GM18511 (cell line): ENCODE results near the gene SPATA46.
"Not testable (repeated sequence)": the region's sequence is repeated elsewhere in the genome, so short reads cannot be mapped to it uniquely, and the experiment has no call there.

Experiments used
- ATAC-seq: cut with Tn5 transposase; IDR thresholded peaks from one replicate; pipeline ENCODE4 v1.9.1; 2021; ENCODE audit warnings: mild to moderate bottlenecking, moderate library complexity; ENCODE audit not compliant: unreplicated experiment

The SPATA46 gene

GRCh38 chr1:162359523-162360236 lies 17.0 kb downstream of the SPATA46 start:
- no peak for ATAC-seq

DNA sequence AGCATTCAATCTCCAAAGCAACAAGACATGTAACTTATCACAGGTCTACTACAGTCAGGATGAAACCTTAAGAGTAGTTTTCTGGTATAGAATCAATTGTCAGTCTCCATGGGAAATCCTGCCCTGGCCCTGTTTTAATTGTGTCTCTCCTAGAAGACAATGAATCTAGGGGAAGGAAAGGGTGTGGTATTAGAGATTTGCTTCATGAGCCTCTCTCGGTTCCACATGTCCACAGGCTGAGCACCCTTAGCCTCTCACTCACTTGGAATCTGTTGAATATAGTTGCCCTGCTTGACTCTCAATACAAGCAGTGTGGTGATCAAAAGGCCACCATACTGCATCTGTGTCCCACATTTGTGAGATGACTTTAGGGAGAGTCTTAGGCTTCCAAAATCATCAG lies 17.7 kb downstream of the SPATA46 start:
- ATAC-seq = no peak

DNA sequence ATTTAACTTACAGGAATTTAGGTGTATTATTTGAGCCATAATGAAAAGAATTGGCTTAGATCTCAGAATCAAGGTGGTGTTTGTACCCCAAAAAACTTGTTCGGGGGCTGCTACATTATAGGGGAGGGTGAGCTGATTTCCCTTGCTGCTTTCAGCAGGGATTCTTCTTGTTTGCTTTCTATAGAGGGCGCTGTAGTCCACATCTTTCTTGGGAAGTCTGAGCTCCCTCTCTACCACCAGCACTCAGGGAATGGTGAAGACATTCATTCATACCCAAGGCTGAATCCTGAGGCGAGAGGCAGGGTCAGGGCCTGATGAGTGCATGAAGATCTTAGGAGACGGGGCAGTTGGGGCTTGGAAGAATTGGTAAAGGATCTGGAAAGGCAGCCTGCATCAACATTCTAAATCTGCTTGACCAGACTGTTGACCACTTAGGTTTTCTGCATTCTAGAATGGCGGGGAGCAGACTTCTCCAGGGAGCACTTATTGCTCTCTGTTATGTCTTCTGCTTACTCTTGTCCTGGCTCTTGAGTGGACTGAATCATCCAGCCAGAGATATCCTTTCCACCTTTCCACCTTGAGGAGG lies 18.9 kb downstream of the SPATA46 start:
- ATAC-seq = no peak

GRCh38 chr1:162353702-162354101 lies 23.0 kb downstream of the SPATA46 start:
- ATAC-seq = no peak

DNA sequence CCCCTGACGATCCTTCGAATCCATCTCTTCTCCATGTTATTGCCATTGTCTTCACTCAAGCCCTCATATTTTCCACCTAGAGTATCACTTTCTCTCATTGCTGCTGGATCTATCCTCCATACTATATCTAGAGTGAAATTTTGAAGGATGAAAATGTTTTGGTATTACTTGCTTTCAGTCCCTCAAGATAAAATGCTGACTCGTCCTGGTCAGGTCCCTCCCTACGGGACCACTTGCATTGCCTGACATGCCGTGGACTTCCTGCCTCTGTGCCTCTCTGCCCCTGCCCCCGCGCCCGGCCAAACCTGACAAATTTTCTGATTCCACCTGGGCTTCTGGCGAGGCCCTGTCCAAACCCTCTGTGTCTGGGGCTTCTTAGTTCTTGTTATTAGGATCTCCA lies 23.6 kb downstream of the SPATA46 start:
- no peak for ATAC-seq

- not testable (repeated sequence) for ATAC-seq
These were observed 24.8 kb downstream of the SPATA46 start for GRCh38 chr1:162351874-162352273.

DNA sequence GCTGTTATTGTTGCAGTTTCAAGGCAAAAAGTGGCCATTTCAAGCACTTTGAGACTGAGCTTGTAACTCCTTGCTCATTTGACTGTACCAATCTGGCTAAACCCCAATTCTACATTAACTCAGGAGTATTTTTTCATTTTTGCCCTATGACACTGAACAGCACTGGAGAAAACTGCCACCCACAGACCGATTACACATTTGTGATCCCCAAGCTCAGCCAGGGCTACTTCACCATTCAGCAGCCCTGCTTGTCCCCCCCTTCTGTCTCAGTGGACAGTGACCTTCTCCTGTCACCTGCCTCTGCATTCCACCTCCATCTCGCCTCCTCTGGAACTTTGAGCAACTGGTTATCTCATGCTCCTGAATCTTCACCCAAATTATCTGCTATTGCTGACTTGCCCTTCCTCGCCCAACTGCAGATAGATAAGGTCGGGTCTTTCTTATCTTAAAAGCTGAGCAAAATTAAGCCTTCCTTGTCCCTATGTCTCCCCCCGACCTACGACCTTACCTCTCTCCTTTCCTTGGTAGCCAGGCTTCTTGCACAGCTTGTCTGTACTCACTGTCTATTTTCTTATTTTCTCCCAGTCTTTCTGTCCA lies 25.3 kb downstream of the SPATA46 start:
- no peak for ATAC-seq

DNA sequence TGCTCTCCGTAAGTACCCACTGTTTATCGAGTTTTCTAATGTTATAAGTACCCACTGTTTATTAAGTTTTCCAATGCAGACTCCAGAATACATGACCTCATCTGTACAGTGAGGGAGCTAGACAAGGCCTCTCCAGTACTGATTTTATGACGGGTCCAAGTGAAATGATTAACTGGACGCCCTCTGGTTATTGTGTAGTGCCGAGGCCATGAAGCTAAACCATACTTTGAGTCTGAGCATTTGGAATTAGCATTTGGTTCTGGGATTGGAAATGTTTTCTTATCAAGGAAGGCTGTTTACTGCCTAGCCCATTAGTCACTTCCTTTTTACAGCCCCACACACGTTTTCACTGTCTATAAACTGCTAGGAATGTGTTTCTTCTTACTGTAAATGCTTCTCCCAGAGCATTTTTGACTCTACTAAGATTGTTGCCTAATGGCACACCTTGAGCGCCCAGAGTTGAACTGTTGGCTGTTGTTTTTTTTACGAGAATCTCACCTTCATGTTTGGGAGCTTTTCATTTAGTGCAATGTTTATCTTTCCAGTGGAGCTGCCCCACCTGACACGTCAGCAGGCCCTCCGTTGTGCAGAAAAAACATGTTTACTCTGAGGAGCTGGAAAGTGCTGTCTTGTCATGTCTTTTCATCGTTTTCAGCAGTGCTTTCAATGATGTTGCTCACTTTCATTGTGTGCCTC lies 26.9 kb downstream of the SPATA46 start:
- no peak for ATAC-seq

DNA sequence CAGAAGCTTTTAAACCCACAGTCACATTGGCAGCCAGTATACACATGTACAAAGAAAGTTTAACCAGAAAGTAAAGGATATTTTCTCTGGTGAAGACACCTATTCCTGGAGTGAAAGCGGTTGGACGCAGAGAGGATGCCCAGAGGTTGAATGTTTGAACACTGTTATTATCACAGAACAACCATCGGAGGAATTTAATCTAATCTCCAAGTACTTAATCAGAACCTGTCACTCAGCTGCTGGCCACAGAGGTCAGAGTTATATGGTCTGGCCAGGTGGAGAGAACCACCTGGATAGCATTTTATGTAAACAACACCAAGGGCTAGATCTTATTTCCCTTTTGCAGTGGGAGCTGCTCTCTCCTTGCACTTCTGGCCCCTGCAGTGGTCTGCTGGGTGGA lies 29.4 kb downstream of the SPATA46 start:
- no peak for ATAC-seq

GRCh38 chr1:162343470-162343869 lies 33.2 kb downstream of the SPATA46 start:
- no peak for ATAC-seq

- no peak for ATAC-seq
These were observed 34.1 kb downstream of the SPATA46 start for GRCh38 chr1:162342452-162342983.

DNA sequence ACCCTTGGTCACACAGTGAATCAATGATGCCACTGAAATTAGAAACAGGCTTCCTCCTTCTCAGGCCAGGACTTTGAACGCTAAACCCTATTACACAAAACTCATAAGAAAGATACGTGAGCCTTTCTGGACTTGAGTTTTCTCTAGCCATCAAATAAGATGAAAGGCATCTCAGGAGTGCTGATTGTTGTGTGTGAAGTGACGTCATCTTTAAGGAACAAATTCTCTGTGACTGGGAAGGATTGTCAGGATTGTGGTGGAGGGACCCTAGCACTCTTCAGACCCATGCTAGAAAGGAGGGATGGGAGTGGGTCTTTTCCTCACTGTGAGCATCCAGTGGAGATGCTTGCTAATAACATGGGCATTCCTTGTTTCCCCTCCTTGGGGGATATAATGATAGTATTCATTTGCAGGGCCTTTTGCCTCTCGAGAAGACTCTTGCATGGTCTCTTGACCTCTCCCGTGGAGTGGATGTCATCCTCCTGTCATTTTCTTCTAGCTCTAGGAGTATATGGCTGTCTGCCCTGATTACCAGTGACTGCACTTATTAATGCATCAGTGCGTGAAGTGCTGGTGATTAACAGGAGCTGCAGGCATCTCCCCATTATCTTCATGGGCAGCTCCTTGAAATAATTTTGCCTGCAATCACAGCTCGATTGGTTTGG lies 39.9 kb downstream of the SPATA46 start:
- no peak for ATAC-seq

GRCh38 chr1:162335126-162335525 lies 41.5 kb downstream of the SPATA46 start:
- no peak for ATAC-seq

GRCh38 chr1:162333991-162334390 lies 42.7 kb downstream of the SPATA46 start:
- ATAC-seq = no peak

- no peak for ATAC-seq
These were observed 46.8 kb downstream of the SPATA46 start for GRCh38 chr1:162329826-162330225.

- ATAC-seq = no peak
These were observed 48.1 kb downstream of the SPATA46 start for GRCh38 chr1:162328512-162328911.

- no peak for ATAC-seq
These were observed 48.9 kb downstream of the SPATA46 start for GRCh38 chr1:162327788-162328165.

DNA sequence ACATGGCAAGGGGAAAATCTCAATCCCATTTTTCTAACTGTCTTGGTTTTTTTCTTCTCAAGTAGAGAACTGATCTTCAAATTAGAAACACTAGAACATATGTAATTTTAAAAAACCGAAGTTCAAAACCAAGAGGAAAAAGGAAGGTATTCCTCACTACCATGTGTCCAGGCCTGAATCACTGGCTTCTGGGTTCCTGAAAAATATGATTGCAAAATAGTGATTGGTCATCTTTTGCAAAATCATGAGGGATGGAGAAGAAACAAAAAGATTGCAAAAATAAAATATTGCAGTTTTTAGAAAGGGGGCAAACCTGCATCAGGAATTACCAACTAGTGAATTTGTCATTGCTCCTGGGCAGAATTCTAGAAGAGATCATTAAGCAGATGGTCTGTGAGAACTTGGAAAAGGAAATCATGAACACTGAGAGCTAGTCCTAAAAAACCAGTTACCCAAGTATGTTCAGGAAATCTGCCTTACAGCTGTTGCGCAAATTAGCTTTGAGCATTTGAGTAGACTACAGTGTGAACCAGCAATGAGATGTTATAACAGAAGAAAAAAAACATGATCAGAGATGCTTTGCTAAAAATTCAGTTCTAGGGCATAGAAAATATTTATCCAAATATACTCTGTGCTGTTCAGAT lies 49.4 kb downstream of the SPATA46 start:
- ATAC-seq = no peak

DNA sequence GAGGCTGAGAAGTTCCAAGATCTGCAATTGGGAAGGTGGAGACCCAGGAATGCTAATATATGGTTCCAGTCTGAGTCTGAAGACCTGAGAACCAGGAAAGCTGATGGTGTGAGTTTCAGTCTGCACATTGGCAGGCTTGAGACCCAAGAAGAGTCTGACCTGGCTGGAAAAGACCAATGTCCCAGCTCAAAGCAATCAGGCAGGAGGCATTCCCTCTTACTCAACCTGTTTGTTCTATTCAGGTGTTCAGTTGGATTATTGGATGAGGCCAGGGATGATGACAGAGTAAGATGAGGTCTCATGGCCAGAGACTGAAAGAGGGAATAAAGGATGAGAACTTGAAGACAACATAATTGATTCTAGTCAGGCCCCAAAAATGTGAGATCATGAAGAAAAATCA lies 50.1 kb downstream of the SPATA46 start:
- no peak for ATAC-seq

- ATAC-seq = no peak
These were observed 52.3 kb downstream of the SPATA46 start for GRCh38 chr1:162324396-162324795.
